ENCODE results near the gene STX8. TPM values are rescaled to one million over a fixed set of nuclear protein-coding genes. Genes with fewer than 3 reads are reported as not detected.
"Not testable (repeated sequence)": the region's sequence is repeated elsewhere in the genome, so short reads cannot be mapped to it uniquely, and the experiment has no call there.

The STX8 gene
- polyA plus RNA-seq, 3 donors = 72.6 to 77.0 (median 76.8) TPM

DNA sequence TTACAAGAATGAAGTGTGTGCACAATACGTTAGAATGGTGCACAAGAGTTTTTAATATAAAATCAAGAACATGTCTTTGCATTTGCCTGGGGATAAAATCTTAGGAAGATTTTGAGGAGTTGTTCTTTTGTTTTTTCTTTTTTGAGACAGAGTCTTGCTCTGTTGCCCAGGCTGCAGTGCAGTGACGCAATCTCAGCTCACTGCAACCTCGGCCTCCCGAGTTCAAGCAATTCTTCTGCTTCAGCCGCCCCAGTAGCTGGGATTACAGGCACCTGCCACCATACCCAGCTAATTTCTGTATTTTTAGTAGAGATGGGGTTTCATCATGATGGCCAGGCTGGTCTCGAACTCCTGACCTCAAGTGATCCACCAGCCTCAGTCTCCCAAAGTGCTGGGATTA lies 128.3 kb downstream of the STX8 start:
- not testable (repeated sequence) for DNase-seq (ENCODE audit: low read depth in 3 of 3, low spot score in 2 of 3)

DNA sequence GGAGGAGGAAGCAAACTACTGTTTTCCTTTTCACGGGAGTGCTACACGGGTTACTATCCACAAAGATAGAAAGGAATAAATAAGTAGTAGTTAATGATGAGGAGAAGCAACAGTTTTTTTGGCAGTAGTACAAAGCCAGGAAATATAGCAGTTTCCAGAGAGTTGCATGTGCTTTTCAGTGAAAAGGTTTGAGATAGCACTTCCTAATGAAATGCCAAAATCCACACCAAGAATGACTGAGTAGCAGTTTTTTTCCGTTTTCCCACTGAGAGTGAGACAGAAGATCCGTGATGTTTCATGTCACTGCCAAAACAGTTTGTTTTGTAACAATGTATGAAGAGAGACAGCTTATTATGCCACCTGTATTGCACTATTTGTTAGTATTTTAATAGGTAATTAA lies 129.1 kb downstream of the STX8 start:
- DNase-seq (ENCODE audit: low read depth in 3 of 3, low spot score in 2 of 3) = no peak

DNA sequence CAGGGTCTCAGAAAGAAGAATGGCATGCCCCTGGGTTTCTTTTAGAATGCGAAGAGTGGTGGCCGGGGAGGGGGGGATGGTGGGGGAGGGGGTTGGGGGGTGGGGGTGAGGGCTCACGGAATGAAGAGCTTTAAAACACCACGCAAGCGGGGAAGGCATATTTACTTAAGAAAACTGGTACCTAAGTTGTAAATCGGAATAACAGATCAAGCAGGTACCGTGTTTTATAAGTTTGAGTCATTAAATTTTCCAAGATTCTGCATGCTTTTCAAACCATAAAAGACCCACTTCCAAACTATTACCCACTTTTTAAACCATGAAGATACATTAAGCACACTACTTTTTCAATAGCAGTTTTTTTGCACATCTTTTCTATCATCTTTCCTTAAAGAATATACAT lies 130.2 kb downstream of the STX8 start:
- DNase-seq (ENCODE audit: low read depth in 3 of 3, low spot score in 2 of 3) = no peak

DNA sequence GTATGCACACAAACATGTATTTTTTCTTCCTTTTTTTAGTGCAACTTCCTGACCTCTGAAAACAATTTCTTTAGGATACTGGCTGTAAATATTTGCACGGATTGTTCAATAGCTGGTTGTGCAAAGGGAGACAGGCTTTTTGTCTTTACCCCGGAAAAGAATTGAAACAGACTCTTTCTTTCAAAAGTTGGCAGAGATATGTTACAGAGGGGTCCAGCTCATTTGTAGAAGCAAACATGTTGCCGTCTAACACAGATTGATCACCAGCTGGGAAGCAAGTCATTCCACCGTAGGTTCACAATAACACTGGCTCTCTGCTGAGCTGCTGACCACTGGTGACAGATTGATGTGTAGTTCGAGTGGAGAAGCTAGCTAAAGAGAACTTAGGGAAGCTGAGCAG lies 130.9 kb downstream of the STX8 start:
- no peak for DNase-seq (ENCODE audit: low read depth in 3 of 3, low spot score in 2 of 3)

DNA sequence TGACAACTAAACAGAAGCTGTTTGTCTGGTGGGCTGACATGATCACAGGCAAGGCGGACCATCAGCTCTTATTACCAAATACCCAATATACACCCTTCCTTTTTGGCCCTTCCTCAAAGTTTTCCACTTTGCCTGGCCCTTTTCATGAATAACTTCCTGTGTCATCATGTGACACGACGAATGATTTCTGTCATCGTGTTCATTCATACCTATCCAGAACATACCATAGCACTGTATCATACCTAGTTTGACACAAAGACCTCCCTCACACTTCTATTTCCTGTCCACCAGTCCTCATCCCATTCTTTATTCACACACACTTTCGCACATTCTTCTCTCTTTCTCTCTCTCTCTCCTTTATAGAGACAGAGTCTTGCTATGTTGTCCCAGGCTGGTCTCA lies 131.8 kb downstream of the STX8 start:
- DNase-seq (ENCODE audit: low read depth in 3 of 3, low spot score in 2 of 3) = no peak

DNA sequence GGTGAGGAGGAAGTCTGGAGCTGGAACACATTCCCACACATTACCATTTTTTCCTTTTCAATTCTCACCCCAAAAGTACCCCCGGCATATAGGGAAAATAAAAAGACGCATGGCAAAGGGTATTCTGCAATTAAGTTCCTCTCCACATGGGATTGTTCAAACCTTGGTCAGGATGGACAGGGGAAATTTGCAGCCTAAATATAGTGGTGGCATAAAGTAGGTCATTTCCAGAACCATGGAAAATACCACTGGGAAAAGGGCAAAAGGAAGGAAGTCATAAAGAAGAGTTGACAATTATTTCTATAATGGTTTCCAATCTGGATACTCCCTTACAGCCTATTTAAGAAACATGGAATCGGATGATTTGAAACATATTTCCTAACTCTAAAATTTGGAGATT lies 135.8 kb downstream of the STX8 start:
- DNase-seq (ENCODE audit: low read depth in 3 of 3, low spot score in 2 of 3) = no peak

DNA sequence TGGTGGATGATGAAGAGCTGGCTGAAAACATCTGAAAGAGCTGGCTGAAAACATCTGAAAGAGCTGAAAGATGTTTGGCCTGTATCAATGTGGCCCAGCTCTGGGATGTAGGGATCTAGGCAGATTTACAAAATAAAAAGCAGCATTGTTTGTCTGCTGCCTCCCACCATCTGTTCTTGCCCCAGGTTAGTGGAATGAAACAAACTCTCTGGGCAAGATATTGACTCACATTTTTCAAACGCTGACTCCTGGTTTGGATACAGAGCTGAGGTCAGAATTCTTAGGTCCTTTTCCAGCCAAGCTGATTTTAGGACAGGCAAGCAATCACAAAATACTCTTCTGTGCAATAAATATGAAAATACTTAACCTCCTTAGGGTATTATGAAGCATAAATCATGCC lies 139.0 kb downstream of the STX8 start:
- DNase-seq (ENCODE audit: low read depth in 3 of 3, low spot score in 2 of 3) = no peak

DNA sequence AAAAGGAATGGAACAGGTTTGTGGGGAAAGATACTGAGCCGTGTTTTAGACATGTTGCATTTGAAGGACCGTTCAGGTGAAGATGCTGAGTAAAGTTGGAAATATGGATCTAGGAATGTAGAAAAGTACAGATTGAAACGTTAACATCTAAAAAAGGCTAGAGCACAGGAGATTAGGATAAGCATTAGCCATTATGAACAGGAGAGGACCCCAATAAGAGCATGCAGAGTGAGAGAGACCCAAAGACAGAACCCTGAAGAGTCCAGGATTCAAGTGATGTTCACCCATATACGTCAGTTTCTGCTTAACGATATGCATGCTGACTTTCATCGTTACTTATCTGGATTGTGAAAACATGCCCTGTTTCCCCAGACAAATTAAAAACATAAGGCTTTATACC lies 140.5 kb downstream of the STX8 start:
- DNase-seq (ENCODE audit: low read depth in 3 of 3, low spot score in 2 of 3) = no peak

DNA sequence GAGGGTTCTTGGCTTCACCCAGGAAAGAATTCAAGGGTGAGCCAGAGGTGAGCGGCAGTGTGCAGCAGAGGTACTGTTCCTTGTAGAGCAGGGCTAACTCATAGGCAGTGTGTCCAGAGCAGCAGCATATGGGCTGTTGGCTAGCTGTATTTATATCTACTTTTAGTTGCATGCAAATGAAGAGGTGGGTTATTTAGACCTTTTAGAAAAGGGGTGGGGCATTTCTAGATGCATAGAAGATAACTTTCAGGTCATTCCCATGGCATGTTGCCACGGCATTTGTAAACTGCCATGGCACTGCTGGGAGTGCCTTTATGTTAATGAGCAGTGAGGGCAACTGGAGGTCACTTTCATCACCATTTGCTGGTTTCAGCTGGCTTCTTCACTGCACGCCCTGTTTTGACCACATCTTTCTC lies 141.0 kb downstream of the STX8 start:
- DNase-seq (ENCODE audit: low read depth in 3 of 3, low spot score in 2 of 3) = no peak

DNA sequence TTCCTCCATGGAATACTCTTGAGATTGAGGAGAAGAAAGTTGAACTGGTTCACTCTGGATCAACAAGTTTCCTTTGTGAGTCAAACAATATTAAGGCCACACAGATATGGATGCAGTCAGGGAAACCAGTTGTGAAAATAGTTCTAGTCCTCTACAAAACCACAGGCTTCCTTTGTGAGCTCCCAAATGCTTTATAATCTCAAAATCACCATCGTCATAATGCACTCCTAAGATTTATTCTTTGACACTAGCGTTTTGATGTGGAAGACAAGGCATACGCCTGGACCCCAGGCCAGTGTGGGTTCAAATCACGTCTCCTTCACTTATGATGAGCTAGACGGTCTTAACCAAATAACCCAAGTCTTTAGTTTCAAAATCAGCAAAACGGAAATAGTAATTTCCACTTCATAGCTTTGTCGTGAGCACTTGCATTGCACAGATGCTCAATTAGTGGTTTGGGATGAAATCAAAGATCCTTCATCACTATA lies 142.6 kb downstream of the STX8 start:
- DNase-seq (ENCODE audit: low read depth in 3 of 3, low spot score in 2 of 3) = no peak

DNA sequence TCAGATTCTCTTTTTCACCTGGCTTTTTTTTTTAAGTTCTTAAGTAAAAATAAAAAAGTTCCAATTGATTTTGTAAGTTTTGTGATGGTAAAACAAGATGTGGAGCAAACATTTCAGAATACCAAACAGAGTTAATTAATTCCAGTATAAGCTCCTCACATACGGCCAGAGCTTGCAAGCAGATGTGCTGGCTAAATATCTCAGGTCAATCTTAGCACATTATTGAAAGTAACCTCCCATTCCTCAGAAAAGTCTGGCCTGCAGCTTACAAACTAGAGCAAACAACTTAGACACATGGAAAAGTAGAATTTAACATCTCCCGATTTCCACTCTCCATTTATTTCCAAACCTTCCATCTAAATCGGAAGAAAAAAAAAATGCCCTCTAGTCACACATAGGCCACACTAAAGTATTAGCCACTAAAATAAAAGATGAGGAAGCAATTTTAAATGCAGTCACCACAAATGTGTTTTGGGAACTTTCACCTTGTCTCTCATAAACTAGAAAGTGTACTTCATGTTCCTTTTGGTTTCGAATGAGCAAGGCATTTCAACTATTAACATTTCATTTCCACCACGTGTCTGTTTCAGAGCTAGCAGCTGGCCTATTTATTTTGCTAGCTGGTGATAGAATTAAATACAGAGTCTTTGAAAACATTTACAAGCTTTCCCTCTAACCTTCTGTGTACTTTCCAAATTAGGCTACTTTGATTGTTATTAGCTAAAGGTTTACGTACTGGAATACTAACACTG lies 143.3 kb downstream of the STX8 start:
- DNase-seq (ENCODE audit: low read depth in 3 of 3, low spot score in 2 of 3) = peak in 1 of 3 donors; percentile 35

DNA sequence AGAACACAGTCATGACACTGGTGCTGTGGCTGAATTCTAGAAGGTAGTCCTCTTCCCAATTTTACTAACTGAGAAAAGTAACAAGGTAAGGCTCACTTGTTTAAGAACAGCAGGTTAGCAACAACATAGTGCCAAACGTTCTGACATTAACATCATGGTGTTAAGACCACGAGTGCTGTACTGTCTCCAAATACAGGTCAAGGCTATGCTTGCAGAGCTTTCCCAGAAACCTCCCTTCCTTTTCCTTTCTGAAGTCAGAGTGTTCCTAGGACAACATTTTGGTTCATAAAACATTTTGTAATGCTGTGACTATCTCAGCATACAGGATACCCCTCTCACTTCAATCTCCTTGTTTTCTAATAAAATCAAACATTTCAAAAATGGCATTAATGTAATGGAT lies 144.0 kb downstream of the STX8 start:
- no peak for DNase-seq (ENCODE audit: low read depth in 3 of 3, low spot score in 2 of 3)

DNA sequence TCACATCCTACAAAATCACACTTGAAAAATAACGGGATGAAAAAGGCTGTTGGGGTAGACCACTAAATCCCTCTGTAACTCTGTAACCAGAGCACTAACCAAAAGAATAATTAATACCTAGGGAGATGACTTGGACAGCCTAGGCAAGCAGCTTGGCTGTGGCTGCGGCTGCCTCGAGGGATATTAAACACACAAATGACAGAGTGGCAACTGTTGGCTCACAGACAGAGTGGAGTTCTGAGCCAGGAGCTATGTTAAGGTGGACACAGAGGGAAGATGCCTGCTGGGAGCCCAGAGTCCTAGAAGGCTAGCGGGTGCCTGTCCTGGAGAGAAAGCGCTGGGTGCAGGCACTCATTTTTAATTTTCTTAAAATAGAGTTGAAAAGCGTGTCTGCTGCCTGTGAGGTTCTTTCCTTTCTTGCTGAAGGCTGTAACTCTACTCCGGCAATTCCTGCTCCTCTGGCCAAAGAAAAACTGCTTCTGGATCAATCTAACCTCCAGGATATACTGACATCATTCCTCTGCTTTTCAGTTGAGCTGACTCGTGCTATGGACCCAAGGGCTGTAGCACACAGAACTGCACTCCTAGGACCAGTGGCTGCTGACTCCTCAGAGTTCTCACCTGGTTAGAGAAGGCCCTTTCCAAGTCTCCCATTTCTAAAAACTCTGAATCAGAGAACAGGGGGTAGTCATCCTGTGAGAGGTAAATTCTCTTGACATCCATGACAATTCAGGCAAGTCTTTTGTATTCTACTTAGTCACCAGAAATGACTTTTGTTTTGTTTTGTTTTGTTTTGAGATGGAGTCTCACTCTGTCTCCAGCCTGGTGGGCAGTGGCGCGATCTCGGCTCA lies 147.9 kb downstream of the STX8 start:
- no peak for DNase-seq (ENCODE audit: low read depth in 3 of 3, low spot score in 2 of 3)

DNA sequence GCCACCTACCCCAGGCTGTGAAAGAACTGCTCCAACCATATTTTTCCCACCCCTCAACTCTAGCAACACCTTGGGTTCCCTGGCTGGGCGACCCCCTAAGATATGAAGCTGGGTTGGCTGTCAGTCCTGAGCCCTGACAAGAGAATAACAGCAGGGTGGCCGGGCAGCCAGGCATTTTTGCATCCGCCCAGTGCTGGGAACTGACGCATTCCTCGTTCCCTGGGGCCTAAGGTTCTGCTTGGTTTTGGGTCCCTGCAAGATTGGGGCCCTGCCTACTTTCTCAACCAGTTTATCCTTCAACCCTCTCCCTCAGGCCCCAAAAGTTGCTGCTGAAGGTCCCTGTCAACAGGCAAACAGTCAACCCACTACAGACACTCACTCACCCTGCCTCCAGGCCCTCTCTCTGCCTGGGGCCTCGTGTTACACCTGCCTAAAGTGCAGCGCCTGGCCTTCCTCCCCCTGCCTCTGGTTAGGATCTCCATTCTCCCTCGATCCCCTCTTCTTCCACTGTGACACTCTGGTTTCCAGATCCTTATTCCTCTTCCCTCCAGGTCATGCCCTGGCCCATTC lies 151.5 kb downstream of the STX8 start:
- DNase-seq (ENCODE audit: low read depth in 3 of 3, low spot score in 2 of 3) = no peak

DNA sequence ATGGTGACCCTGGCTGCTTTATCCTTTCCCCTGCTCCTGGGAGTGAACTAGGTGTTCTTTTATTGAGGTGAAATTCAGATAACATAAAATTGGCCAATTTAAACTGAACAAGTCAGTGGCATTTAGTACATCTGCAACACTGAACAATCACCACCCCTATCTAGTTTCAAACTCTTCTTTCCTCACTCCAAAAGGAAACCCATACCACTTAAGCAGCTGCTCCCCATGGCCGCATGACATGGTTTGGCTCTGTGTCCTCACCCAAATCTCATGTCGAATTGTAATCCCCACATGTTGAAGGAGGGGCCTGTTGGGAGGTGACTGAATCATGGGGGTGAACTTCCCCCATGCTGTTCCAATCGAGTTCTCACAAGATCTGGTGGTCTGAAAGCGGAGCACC lies 154.1 kb downstream of the STX8 start:
- DNase-seq (ENCODE audit: low read depth in 3 of 3, low spot score in 2 of 3) = no peak

DNA sequence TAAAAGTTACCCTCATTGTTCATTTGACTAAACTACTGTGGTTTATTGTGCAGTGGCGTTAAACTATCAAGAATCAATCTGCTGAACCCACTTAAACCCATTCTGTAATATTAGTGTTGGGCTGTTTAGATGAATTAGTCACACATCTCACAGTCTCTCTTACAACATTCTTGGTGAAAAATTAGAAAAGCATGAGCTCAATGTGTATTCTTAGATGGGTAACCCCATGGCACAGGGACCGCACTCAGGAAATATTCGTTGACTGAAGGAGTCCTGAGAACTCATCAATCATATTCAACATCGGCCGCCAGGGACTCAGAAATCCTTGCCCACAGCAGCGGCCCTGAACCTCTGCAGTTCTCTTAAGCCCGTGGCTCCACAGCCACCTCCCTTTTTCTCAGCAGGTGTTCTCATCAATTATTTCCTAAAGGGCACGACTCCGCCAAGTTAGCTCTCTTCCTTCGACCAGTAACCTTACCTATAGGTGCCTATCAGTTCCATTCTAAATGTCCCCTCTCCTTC lies 155.6 kb downstream of the STX8 start:
- DNase-seq (ENCODE audit: low read depth in 3 of 3, low spot score in 2 of 3) = no peak

DNA sequence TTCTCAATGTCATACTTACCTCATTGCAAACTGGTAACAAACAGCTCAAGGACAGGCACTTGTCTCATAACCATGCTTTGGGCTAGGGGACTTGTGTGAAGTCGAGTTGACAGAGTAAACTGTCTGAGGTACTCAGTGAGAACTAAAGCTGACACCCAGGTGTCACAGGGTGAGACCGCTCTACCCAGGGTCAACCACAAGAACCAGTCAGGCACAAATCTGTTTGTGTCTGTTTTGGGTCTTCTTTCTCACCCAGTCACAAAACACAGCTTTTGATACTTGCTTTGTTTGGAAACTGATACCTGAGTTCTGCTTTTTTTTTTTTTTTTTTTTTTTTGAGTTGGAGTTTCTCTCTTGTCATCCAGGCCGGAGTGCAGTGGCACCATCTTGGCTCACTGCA lies 161.1 kb downstream of the STX8 start:
- no peak for DNase-seq (ENCODE audit: low read depth in 3 of 3, low spot score in 2 of 3)

DNA sequence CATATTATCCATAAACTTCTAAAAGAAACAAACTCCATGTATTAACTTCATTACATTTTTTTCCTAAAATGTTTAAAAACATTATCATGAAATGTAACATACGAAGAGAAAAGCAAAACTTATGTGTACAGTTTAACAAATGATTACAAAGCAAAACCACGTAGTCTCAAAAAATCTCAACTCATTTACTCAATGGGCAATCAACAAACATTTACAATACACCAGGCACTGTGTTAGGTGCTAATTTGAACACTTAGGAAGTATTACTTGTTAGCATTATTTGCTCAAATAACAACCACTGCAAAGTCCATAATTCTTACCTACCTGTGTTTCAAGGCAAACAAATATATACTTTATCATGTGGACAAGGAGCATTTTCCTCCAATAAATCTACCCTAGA lies 164.9 kb downstream of the STX8 start:
- DNase-seq (ENCODE audit: low read depth in 3 of 3, low spot score in 2 of 3) = no peak

DNA sequence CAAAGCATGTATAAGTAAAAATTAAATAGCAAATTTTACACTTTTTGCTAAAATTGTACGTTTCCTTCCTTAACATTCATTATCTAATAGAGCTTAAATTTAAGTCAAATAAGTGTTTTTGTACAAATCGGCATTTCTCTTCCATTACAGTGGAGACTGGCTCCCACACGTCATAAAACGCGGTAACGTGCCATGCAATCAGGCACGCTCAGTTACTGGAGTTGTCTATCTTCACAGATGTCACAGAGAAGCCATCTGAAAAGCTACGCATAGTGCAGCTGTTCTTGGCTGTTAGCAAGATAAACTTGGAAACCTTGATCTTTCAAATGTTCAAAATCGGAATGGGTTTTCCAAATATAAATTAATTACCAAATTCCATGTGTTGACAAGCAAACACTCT lies 165.3 kb downstream of the STX8 start:
- no peak for DNase-seq (ENCODE audit: low read depth in 3 of 3, low spot score in 2 of 3)

DNA sequence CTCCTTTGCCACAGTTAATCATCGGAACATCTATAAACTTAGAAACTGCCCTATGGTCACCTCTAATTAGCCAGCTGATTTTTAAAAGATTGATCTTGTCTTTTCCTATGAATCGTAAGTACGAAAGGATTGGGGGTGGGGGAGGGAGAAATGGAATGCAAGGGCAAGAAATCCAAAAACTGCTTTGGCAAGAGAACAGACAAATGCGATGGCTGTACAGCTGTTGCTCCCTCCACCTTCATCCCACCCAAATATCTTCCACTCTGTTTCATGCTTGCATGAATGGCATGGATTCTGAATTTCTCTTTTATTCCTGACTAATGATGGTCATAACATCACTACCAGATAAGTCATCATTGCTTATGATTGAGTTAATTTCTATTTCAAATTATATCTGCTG lies 165.7 kb downstream of the STX8 start:
- no peak for DNase-seq (ENCODE audit: low read depth in 3 of 3, low spot score in 2 of 3)
